Activated CD8-positive, alpha-beta memory T cell treated with anti-CD3 and anti-CD28 coated beads for 48 hours (primary cell): ENCODE data around the gene CLINT1.
"Not testable (repeated sequence)": the region's sequence is repeated elsewhere in the genome, so short reads cannot be mapped to it uniquely, and the experiment has no call there.

Experiments
- DNase-seq, 3 experiments: peaks; one replicate each; pipeline ENCODE4 v3.0.0-alpha.2; 2020; ENCODE audit warnings: low read depth in 2 of 3, low spot score in 2 of 3

Gene CLINT1

GRCh38 chr5:157858527-157859226, at the start of gene CLINT1:
TSS of gene CLINT1 (minus strand) at chr5:157859145. CDS start at chr5:157858970, 175 bp downstream.
- DNase-seq = peak; percentile 74 to 86 (median 81)

GRCh38 chr5:157908459-157908858, 49.5 kb upstream of the CLINT1 start:
- DNase-seq = no peak

DNA sequence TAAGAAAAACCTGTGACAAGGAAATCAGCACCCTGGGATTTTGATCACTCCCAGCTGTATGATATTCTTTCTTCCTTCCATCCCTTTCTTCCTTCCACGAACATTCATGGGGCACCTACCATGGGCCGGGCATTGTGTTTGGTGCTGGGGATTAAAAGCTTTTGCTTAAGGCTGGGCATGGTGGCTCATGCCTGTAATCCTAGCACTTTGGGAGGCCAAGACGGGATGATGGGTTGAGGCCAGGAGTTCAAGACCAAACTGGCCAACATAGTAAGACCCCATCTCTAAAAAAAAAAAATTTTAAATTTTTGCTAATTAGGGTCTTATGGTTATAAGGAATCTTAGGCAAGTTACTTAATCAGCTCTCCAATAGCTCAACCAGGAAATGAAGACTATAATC, 48.5 kb upstream of the CLINT1 start:
- DNase-seq = no peak

- DNase-seq = no peak
These were observed 44.1 kb upstream of the CLINT1 start for GRCh38 chr5:157903117-157903450.

GRCh38 chr5:157902449-157903116, 43.6 kb upstream of the CLINT1 start:
- DNase-seq = no peak

DNA sequence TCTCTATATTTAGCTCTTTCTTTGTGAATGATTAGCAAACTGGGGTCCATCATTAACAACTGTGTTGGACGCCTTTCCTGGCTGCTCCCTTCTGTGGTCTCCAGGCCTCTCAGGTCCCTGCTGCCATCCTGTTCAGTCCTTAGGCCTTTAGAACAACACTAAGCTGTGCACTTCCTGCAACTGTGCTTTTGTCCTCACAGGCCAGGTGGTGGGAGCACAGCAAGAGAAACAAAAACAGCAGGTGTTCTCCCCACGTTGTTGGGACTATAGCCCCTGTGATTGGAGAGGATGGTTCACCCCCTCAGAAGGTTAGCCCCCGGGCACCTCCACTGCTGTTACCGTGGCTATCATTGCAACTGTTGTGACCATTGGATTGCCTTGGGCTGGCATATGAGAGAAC, 41.7 kb upstream of the CLINT1 start:
- DNase-seq = no peak

- DNase-seq = no peak
These were observed 34.7 kb upstream of the CLINT1 start for GRCh38 chr5:157893611-157894010.

DNA sequence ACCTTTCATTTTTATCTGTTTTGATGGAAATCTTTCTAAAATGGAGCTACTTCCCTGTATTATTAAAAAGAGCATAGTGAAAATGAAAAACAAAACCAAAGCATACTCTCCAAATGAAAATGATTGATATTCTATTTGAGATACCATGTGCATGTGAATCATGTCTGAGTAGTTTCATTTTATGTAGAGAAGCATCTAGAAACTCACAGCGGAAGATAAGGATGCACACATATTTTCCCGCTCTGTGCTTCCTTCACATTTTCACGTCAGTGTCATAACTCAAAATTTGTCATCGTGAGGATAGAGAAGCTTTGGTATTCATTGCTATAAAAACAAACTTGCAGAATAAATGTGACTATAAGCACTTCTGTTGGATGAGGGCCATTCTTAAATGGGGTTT, 34.0 kb upstream of the CLINT1 start:
- DNase-seq = no peak

- no peak for DNase-seq
These were observed 32.1 kb upstream of the CLINT1 start for GRCh38 chr5:157890836-157891597.

DNA sequence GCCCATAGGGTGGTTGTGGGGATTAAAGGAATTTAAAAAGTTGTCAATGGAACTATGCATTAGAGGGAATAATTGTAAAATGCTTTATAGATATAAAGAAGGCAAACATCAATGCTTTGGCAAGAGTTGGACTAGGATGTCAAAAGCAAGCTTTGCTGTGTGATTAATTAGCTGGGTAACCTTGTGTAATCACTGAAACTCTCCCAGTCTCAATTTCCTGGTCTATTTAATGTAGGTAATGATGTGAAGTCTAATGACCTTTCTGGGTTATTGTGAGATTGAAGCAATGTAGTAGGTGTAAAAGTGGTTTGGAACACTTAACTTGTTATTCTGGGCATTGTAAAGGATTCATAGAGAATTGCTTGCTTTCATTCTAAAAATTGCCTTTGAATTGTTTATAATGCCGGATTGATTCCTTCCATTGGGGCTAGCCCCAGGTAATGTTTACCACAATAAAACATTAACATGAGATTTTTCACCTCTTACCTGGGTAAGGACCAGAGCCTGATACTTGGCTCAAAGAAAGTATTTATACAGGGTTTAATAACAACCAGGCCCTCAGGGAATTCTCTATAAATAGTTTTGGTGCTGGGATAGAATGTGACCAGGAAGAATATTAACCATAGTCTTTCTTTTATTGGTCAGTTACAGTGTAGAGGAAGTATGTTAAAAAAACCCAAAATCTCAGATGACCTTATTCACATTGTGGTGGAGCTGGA, 30.0 kb upstream of the CLINT1 start:
- DNase-seq = no peak

DNA sequence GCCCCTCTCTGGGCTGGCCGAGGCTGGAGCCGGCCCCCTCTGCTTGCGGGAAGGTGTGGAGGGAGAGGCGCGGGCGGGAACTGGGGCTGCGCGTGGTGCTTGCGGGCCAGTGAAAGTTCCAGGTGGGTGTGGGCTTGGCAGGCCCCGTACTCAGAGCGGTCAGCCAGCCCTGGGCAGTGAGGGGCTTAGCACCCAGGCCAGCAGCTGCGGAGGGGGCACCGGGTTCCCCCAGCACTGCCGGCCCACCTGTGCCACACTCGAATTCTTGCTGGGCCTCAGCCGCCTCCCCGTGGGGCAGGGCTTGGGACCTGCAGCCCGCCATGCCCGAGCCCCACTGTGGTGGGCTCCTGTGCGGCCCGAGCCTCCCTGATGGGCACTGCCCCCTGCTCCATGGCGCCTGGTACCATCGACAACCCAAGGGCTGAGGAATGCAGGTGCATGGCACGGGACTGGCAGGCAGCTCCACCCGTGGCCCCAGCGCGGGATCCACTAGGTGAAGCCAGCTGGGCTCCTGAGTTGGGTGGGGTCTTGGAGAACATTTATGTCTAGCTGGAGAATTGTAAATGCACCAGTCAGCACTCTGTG, 27.9 kb upstream of the CLINT1 start:
- DNase-seq = no peak

DNA sequence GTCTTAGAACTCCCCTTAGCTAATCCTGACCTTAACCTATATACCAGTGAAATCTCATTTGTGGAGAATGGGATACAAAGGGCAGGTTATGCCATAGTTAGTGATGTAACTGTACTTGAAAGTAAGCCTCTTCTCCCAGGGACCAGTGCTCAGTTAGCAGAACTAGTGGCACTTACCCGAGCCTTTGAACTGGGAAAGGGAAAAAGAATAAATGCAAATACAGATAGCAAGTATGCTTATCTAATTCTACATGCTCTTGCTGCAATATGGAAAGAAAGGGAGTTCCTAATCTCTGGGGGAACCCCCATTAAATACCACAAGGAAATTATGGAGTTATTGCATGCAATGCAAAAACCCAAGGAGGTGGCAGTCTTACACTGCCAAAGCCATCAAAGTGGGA, 26.1 kb upstream of the CLINT1 start:
- not testable (repeated sequence) for DNase-seq

- not testable (repeated sequence) for DNase-seq
These were observed 22.6 kb upstream of the CLINT1 start for GRCh38 chr5:157881498-157881897.

DNA sequence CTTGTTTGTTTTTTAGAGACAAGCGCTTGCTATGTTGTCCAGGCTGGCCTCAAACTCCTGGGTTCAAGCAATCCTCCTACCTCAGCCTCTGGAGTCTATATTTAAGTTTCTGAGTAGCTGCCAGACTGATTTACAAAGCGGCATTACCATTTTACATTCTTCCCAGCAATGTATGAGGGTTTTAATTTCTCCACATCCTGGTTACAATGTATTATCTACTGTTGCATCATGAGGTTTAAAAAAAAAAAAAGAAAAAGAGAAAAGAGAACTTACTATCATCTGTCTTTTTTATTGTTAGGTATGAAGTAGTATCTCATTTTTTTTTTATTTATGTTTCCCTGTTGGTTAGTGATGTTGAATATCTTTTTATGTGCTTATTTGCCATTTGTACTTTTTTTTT, 18.9 kb upstream of the CLINT1 start:
- no peak for DNase-seq

DNA sequence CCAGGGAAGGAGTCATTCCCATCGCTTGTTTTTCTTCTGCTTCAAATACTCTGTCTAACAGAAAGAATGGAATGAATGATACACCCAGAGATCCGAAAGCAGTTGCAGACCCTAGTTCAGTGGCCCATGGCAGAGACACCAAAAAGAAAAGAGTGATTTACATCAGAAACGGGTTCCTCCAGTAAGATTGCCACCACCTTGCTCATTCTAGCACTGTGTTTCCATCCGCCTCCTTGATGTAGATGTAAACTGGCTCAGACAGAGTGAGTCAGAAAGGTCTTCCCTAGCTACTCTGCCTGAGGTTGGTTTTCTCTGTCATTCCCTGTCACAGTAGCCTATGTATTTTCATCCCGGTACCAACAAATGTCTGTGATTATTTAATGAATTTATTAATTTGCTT, 15.9 kb upstream of the CLINT1 start:
- DNase-seq = no peak

DNA sequence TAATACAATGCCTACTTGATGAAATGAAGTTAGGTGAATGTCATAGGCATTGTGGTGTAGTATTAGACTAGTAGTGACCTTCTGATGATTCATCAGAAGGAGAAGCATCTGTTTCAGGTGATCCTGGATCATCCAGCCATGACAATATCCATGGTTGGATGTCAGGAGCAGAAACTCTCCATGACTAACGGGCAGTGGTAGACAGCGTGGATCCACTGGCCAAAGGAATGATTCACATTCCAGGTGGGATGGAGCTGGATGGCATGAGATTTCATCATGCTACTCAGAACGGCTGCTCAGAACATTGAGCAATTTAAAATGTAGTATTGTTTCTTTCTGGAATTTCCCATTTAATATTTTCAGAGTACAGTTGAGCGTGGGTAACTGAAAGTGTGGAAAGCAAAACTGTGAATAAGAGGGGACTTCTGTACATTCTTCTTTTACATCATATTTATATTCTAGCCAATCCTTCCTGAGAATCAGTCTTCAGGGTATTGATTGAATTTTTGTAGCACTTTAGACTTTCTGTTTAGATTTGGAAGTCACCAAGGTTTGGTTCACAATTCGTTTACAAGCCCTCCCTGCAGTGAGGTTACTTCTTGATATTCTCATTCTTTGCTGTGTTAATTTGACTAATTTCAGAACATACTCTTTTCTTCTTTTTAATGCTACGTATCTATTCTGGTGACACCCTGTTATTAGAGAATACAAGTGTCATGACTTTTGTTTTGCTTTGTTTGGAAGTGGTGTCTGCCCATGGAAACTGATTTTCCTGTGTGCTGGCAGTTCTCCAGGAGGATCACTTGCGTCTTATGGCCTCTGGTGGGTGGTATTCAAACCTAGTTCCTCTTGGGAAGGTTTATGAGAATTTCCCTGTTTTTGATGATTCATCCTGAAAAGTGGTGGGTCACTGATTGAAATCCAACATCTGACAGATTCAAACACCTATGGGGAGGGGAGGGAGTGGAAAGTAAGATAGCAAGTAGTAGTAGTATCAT, 12.2 kb upstream of the CLINT1 start:
- no peak for DNase-seq

GRCh38 chr5:157867751-157868387, 8.9 kb upstream of the CLINT1 start:
- DNase-seq = no peak

GRCh38 chr5:157866536-157866935, 7.6 kb upstream of the CLINT1 start:
- no peak for DNase-seq

GRCh38 chr5:157865781-157866180, 6.8 kb upstream of the CLINT1 start:
- DNase-seq = no peak

DNA sequence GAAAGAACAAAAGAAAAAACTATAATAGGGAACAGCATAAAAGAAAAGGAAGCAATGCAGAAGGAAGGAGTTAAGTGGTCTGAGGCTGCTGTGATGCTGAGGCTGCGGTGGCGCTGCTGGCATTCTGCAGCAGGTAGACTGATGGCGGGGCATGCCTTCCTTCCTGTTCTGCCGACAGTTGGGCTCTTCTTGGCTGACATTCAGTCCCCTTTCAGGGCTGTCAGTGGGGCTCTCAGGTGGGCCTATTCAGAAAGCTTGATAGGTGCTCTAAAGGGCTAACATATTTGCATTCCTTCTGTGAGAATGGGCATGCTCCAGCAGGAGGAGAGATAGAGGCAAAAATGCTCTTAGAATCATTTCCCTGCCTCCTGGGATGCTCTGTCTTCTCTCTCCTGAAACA, 5.1 kb upstream of the CLINT1 start:
- no peak for DNase-seq
